C4-2B (cell line): ENCODE results near the gene PTPRN2.

Source experiments
- ZFX ChIP-seq: fragments of 450-650 bp; IDR thresholded peaks from 2 replicates; pipeline ENCODE4 v1.6.1; 2017
- TF ChIP-seq, protein P1 (sequence below): fragments of 450-650 bp; conservative IDR thresholded peaks from 2 replicates; pipeline ENCODE4 v1.5.1; 2017; ENCODE audit warnings: mild to moderate bottlenecking

DNA sequence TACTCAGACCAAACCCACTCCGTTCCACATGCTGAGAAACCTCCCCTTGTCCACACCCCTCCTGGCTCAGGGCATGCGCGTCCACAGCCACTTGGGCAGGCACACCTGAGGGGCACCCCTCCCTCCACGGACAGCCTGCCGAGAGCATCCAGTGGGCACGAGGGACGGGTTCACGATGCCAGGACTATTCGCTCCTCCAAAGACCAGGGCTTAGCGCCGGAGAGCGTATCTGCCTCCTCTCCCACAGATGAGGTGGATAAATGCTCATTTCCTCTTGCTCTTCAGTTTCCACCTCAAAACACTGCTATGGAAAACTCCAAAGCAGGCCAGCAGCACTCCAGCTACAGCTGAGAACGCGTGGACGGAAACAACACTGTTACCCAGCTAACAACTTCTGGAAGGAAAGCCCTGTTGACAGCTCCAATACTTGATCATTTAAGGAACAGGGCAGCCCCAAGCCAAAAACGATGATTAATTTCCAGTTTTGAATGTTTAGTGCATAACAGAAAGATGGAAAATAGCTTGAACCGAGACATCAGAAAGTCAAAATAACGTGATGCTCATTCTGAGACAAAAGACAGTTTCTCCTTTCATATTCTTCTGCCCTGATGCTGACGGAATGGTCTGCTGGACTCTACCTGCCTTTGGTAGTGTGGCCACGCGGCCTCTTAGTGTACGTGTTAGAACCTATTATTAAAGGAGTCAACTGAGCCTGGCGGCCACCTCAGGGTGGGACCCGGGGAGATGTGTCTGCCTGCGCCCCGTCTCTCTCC is 1046.1 kb downstream of the PTPRN2 start:
- TF ChIP-seq, protein P1, sequence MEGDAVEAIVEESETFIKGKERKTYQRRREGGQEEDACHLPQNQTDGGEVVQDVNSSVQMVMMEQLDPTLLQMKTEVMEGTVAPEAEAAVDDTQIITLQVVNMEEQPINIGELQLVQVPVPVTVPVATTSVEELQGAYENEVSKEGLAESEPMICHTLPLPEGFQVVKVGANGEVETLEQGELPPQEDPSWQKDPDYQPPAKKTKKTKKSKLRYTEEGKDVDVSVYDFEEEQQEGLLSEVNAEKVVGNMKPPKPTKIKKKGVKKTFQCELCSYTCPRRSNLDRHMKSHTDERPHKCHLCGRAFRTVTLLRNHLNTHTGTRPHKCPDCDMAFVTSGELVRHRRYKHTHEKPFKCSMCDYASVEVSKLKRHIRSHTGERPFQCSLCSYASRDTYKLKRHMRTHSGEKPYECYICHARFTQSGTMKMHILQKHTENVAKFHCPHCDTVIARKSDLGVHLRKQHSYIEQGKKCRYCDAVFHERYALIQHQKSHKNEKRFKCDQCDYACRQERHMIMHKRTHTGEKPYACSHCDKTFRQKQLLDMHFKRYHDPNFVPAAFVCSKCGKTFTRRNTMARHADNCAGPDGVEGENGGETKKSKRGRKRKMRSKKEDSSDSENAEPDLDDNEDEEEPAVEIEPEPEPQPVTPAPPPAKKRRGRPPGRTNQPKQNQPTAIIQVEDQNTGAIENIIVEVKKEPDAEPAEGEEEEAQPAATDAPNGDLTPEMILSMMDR = no peak
- TF ChIP-seq ZFX = no peak
